Measurements from ENCODE around the gene DES.
A peak's percentile ranks its signal among the peaks of the same experiment; 100 is the strongest.

Gene DES

GRCh38 chr2:219381448-219381847 lies 36.7 kb upstream of the DES start:
- no peak for TF ChIP-seq MYC (IDR thresholded peaks at IDR 0.05; ENCODE audit: low read depth, low read length)
- TF ChIP-seq MAX (IDR thresholded peaks at IDR 0.05; ENCODE audit: low read depth, low read length): no peak
- no peak for TF ChIP-seq CTCF (IDR thresholded peaks at IDR 0.05; ENCODE audit: low read depth, low read length)
- no peak for TF ChIP-seq POLR2A (IDR thresholded peaks at IDR 0.05; ENCODE audit: extremely low read depth, insufficient read length)
- no peak overlapping the region for H3K4me3 ChIP-seq (ENCODE audit: low read depth, low read length)
- DNase-seq (ENCODE audit: low read depth): no peak

- H3K4me3 ChIP-seq (ENCODE audit: low read depth, low read length): no peak overlapping the region
- no peak for TF ChIP-seq POLR2A (IDR thresholded peaks at IDR 0.05; ENCODE audit: extremely low read depth, insufficient read length)
- no peak for DNase-seq (ENCODE audit: low read depth)
Measured at GRCh38 chr2:219384083-219384713, 34.0 kb upstream of the DES start.

GRCh38 chr2:219384859-219385258 lies 33.3 kb upstream of the DES start:
- TF ChIP-seq MYC (IDR thresholded peaks at IDR 0.05; ENCODE audit: low read depth, low read length): no peak
- TF ChIP-seq POLR2A (IDR thresholded peaks at IDR 0.05; ENCODE audit: extremely low read depth, insufficient read length): no peak
- no peak for TF ChIP-seq CTCF (IDR thresholded peaks at IDR 0.05; ENCODE audit: low read depth, low read length)
- TF ChIP-seq MAX (IDR thresholded peaks at IDR 0.05; ENCODE audit: low read depth, low read length): no peak
- DNase-seq (ENCODE audit: low read depth): no peak
- no peak overlapping the region for H3K4me3 ChIP-seq (ENCODE audit: low read depth, low read length)

GRCh38 chr2:219385958-219386520 lies 32.1 kb upstream of the DES start:
- no peak overlapping the region for H3K4me3 ChIP-seq (ENCODE audit: low read depth, low read length)
- TF ChIP-seq MAX (IDR thresholded peaks at IDR 0.05; ENCODE audit: low read depth, low read length): no peak
- no peak for TF ChIP-seq POLR2A (IDR thresholded peaks at IDR 0.05; ENCODE audit: extremely low read depth, insufficient read length)
- TF ChIP-seq MYC (IDR thresholded peaks at IDR 0.05; ENCODE audit: low read depth, low read length): no peak
- TF ChIP-seq CTCF (IDR thresholded peaks at IDR 0.05; ENCODE audit: low read depth, low read length): no peak
- DNase-seq (ENCODE audit: low read depth): no peak

GRCh38 chr2:219386532-219387280 lies 31.5 kb upstream of the DES start:
- TF ChIP-seq CTCF (IDR thresholded peaks at IDR 0.05; ENCODE audit: low read depth, low read length): no peak
- no peak for TF ChIP-seq MAX (IDR thresholded peaks at IDR 0.05; ENCODE audit: low read depth, low read length)
- TF ChIP-seq MYC (IDR thresholded peaks at IDR 0.05; ENCODE audit: low read depth, low read length): no peak
- no peak for TF ChIP-seq POLR2A (IDR thresholded peaks at IDR 0.05; ENCODE audit: extremely low read depth, insufficient read length)
- no peak for DNase-seq (ENCODE audit: low read depth)
- H3K4me3 ChIP-seq (ENCODE audit: low read depth, low read length): peak overlapping the region; percentile 75
